SKM-1 (cell line): ENCODE data around the gene OGFOD1.
A peak's percentile ranks its signal among the peaks of the same experiment; 100 is the strongest.

ENCODE experiments used
- DNase-seq: peaks from one replicate; lab custom pipeline; 2025; ENCODE audit not compliant: unreplicated experiment; lab: John Stamatoyannopoulos, UW

Gene OGFOD1

DNA sequence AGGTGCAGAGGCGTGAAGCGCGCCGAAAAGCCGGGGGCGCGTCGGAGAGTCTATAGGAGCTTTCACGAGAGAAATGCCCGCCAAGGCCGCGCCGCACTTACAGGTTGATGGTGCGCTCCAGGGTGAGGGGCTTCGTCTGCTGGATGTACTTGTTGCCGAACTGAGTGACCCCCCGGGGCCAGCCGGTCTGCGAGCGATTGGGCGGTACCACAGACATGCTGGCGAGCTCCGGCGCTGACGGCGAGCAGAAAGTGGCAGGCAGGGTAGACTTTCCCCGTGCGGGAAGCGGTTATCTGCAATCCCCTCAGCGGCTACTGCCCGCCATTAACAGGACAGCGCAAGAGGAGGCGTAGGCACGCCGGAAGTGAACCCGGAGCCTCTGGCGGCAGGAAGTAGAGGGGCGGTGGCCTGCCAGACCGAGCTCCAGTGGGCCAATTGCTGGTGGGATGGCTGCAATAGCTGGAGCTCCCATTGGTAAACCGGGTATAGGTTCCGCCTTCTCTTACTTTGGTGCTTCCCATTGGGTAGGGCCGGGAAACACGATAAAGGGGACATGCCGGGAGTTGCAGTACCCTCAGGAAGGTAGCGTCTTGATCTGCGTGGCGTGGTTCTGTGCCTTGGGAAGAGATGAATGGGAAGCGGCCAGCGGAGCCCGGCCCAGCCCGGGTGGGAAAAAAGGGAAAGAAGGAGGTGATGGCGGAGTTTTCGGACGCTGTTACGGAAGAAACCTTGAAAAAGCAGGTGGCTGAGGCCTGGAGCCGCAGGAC is at the start of gene OGFOD1, which contains the start of gene NUDT21:
OGFOD1 (plus strand) TSS at position 569 of the 767 bp plus-strand sequence; CDS start at position 628, 59 bp downstream.
NUDT21 (minus strand) TSS at position 347 of the 767 bp plus-strand sequence; CDS start at position 217, 130 bp downstream.
- DNase-seq = peak; percentile 98

DNA sequence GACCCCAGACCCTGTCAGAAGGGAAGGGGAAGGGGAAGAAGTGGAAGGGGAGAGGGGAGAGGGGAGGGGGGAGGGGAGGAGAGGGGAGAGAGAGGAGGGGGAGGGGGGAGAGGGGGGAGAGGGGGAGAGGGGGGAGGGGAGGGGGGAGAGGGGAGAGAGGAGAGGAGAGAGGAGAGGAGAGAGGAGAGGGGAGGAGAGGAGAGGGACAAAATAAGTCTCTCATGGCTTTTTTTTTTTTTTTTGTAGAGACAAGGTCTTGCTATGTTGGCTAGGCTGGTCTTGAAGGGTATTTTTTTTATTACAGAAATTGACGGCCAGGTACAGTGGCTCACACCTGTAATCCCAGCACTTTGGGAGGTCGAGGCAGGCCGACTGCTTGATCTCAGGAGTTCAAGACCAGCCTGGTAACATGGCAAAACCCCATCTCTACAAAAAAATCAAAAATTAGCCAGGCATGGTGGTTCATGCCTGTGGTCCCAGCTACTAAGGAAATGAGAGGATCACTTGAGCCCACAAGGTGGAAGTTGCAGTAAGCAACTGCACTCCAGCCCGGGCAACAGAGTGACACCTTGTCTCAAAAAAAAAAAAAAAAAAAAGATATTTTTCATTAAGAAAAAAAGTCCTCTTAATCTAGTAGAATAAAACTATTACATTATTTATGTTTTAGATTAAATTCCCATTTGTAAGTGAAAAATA is 45.2 kb upstream of the OGFOD1 start:
- no peak for DNase-seq

DNA sequence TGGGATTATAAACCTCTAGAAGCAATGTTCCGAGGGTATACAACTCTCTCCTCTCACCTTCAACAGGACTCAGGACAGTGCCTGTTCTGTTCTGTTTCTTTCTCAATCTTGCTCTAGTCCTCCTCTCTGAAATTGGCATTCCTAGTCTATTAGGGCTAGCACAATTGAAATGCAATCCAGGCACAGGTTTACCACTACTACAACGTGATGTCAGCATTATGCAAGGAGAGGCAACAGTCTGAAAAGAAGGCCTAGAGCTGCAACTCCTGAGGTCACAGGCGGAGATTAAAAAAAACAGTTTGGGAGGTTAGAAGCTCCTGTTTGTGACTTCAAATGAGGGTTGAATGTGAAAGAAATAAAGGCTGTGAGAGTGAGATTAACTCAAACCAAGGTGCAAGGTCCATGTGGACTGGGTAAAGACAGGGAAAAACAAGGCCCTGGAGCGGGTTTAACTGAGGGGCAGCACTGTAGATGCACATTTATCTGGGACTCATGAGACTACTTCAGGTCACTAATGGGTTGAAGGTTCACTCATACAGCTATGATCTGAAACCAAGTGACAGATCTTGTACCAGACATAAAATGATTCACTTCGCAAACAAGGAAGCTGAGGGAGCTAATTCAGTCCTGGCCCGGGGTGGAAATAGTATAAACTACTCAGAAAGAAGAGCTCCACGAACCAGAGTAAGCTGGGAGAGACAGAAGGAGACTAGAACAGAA is 42.8 kb upstream of the OGFOD1 start:
- no peak for DNase-seq

DNA sequence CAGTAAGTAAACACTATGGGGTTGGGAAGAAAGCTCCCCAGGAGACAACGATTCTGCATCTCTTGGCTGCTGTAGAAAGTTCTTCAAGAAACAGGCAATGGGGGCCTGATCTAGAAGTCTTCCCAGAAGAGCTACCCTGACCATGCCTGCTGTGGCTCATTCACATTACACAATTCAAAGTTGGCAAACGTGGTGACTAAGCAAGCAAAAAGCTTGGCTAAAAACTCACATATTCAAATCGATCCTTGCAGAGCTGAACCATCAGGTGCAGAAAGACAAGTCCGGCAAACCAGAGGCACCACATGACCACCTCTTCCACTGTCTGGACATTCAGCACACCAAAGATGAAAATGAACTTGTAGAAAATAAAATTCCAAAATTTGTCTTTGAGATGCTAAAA is 42.2 kb upstream of the OGFOD1 start:
- DNase-seq = no peak

DNA sequence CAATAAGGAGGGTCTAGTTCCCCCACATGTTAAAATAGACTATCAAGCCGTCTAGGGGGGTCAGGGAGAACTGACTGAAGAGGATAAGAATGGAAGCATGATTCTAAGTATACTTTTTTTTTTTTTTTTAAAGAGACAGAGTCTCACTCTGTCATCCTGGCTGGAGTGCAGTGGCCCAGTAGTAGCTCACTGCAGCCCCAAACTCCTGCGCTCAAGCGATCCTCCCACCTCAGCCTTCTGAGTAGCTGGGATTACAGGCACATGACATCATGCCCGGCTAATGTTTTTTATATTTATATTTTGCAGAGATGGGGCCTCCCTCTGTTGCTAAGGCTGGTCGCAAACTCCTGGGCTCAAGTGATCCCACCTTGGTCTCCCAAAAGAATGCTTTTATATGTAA is 40.2 kb upstream of the OGFOD1 start:
- DNase-seq = no peak

DNA sequence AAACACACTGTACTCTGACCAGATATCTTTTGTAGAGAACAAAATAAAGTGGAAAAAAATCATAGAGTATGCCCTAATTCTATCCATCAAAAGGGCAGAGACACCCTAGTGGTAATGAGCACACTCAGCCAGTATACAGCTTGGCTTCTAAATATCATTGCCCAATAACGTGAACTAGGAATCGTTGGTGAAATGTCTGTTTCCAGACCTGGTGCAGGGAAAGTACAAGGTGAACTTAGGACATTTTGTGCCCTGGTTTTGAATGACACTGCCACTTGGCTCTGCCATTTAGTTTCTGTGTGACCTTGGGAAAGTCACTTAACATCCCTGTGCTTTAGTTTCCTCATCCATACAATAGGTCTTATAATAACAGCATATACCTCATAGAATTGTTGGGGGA is 39.7 kb upstream of the OGFOD1 start:
- DNase-seq = no peak

DNA sequence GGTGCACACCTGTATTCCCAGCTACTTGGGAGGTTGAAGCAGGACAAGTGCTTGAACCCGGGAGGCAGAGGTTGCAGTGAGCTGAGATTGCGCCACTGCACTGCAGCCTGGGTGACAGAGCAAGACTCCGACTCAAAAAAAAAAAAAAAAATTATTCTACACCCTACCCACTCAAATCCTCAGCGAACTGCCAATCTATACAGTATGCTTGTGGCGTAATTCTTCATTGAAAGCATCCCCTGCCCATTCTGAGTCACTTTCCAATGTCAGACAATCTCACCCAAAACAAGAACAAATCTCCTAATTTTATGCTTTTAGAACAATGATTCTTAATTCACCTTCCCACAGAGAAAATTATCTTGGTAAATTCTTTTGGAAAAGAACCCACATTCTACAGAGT is 38.0 kb upstream of the OGFOD1 start:
- no peak for DNase-seq

DNA sequence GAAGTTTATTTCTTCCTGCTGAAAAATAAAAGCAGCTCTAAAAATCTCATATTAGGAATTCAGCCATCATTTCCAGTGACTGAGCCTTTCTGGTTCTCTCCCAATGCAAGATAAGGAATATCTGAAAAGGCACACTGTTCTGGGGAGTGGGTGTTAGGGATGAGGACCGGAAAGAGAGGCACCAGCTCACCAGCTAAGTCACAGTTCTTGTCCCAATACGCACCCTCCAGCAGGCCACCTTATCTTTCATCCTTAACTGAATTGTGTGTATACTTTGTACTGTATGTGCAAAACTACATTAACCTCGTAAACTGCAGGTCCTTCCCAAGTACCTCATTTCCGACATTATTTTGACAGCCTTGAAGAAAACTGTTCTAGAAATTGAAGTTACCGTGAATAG is 37.0 kb upstream of the OGFOD1 start:
- no peak for DNase-seq

DNA sequence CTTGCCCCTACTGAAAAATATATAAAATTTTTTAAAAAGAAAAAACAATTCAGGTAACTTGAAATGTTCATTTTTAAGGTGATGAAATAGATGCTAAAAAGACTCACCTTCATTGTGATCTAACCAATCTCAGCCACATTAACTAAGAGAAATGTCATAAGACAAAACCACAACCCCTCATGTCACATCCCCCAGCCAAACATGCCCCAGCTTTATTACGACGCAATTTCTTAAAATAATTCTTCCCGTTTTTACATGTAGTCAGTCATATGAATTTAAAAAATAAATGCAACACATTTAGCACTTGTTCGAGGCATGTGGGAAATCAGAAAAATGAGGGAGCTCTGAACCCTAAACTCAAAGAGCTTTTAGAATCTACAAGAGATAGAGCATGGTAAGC is 35.5 kb upstream of the OGFOD1 start:
- no peak for DNase-seq

DNA sequence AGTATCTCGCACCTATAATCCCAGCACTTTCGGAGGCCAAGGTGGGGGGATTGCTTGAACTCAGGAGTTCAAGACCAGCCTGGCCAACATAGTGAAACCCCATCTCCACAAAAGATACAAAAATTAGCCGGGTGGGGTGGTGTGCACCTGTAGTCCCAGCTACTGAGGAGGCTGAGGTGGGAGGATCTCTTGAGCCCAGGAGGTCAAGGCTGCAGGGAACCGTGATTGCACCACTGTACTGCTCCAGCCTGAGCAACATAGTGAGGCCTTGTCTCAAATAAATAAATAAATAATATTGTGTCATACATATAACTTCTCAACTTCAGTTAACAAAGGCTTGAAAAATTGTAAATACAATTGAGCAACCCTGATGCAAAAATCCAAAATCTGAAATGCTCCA is 34.2 kb upstream of the OGFOD1 start:
- DNase-seq = no peak

DNA sequence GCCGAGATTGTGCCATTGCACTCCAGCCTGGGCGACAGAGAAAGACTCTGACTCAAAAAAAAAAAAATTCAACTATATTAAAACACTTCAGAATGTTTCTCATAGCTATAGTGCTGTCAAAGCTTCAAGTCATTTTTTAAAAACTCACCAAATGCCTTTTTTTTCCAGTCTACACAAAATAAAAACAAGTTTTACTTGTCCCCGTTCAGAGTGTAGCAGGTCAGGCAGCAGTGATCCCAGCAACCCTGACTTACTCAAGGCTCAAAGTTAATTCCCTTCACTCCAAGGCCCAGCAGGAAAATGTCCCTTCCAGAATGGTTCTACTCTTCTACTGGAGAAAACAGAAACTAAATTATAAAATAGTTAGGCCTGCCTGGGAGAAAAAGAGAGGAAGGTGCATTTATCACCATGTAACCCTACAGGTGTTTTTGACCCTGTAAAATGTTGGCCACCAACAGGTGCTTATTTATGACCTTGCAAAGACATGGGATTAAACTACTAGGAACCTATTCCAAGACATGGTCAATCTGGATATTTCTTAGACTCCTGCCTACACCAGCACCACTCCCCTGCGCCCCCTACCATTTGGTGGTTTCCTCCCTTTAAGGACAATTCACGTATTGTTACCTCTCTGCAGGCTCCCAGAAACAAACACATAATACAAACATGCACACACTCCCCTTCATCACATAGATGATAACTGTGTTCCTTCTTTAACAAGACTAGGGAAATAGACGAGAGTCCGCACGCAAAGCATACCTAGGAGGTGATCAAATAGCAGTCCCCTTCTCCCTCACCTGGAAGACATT is 31.4 kb upstream of the OGFOD1 start:
- DNase-seq = no peak

DNA sequence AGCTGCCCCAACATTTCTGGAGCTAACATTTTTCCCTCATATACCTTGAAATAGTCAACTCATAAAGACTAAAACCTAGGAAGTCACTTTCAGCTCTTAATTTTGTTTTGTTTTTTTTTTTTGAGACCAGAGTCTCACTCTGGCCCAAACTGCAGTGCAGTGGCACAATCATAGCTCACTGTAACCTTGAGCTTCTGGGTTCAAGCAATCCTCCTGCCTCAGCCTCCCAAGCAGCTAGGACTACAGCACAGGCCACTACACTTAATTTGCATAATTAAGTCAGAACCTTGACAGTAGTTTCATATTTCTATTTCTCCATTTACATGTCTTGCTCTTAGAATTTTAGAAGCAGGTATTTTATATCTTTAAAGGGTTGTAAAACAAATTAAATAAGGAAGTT is 30.7 kb upstream of the OGFOD1 start:
- DNase-seq = no peak

DNA sequence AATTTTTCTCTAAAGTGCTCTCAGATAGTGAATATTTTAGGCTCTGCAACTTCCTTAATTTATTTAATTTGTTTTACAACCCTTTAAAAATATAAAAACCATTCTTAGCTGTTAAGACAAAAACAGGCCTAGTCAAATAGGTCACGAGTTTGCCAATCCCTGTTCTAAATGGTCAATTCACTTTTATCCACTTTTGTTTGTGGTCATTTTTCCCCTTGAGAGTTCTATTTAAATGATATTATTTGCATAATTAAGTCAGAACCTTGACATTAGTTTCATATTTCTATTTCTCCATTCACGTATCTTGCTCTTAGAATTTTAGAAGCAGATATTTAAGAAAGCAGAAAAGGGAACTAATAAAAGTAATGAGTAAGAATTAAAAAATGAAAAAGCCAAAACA is 30.0 kb upstream of the OGFOD1 start:
- DNase-seq = no peak

DNA sequence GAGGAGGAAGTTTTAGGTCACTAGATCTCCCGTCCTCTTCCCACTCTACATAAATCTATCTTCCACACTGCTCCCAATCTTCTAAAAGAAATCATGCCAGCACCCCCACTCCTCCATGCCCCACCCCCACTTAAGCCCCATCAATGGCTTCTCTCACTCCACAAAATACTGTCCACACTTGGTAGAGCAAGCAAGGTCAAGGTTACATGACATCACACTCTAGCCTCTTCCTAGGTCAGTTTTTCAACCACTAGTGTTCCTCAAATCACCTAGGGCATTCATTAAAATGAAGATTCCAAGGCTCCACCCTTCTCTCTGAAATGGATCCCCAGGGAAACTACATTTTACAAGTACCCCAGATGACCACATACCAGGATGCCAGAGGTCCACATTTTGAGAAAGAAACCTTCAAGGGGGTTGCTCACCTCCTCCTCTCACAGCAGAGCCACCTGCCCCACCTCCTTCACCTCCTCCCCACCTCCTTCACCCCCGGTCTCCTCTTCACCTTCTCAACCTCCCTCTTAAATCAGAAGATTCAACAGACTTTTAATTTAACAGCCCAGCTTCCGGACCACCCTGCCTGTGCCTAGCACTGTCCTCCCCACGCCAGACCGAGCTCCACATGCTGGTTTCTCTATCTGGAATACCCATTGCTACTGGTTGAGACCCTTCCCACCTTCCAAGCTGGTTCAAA is 29.2 kb upstream of the OGFOD1 start:
- no peak for DNase-seq

DNA sequence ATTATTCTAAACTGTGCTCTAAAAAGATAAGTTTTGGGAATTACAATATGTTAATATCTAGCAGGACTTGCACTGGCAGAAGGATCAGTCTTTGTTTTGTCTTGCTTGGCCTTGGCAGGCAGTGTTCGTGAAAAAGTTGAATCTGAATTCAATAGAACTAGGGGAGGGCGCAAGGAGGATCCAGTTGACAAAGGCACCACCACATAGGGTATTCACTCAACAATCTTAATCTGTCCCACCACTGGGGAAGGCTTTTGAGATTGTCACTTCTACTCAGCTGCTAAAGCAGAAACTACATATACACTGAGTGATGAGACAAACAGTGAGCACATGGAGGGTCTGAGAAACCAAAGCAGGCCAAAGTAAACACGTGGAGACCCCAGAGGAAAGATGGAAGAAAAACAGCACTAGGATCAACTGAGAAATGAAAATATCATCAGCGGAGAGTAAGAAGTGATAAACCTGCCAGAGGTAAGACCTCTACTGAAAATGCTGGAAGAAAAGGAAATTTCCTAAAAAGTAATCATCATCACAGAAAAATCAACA is 28.4 kb upstream of the OGFOD1 start:
- DNase-seq = no peak

DNA sequence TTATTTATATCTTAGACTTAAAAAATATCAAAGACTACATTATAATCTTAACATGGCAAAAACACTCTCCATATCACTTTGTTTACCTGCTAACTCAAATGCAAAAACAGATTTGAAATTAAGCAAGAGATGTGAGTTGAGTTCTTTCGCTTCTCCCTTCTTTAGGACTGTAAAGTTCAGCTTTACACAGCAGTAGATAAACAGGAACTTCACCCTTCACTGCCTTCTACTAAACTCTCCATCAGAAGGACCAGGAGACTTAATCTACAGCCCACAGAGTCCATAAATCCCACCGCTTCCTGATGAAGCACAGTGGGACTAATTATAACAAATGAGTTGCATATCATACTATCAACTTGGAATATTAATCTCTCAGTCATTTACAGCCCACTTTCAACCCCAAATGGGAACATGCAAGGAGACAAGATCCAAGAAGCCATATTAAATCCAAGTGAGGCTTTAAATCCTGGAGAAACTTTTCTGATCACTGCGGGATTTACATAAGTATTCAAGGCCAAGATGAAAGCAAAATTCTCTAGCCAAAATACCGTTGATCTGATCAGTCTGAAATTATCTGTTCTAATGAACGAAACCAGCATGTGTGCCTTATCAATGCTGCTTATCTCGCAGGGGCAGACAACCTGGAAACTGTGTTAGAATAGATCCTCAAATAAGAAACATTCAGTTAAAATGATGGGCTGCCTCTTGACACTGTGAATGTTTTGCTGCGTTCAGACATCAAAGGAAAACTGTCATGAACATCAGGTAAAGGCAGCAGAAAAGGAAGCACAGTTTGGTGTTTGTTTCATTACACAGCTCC is 27.6 kb upstream of the OGFOD1 start:
- DNase-seq = peak; percentile 45

DNA sequence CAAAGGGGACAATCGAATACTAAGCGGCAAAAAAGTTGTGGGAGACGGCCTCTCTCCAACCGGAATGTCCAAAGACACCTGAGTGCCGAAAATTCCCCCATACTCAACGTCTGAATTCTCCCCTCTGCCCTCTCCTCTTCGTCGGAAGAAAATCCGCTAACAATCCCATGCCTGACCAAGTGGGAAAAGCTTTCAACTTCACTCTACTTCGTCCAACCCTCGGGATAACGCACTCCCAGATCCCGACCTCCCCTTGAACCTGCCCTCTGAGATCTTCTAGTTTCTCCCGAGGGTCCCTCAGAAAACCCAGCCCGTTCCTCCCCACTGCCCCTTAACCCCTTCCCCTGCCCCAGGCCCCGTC is 27.0 kb upstream of the OGFOD1 start:
- DNase-seq = no peak

DNA sequence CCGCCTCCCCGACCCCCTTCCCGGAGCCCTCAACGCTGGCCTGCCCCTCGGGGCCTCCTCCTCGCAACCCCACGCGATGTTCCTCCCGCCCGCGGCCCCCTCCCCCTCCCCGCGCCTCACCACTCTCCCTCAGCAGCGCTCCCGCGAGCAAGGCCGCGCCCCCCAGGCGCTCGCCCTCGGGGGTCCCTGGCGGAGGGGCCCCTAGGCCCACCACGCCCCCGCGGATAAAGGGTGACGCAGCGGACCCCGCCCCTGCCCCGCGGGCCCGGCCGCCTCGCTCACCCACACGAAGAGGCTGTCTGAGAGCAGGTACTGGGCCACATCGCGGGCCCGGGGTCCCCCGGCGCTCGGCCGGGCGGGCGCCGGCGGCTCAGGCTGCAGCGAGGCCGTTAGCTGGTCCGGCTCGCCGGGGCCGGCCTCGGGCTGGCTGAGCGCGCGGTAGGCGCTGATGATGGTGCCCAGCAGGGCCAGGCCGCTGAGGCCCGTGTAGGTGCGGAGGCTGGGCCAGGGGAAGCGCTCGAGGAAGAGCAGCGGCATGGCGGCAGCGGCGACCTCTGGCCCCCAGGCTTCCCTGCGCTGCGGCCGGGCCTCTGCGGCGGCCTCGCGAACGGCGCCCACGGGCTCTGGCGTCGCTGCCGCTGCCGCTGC is 26.4 kb upstream of the OGFOD1 start:
- DNase-seq = no peak

DNA sequence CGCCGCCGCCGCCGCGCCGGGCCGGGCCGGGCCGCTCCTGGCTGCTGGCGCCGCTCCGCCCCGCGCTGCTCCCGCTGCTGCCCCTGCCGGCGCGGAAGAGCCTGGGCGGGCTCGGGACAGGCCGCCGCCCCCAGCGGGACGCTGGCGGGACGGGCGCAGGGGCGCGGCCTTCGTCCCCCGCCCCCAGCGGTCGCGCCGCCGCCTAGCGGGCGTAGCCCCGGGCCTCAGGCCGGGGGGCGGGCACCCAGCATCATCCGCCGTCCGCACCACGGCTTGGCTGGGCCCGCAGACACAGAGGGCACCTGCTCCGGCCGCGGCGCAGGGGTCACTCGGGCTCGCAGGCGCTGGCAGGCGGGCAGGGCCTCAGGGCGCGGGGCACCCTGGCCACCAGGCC is 25.9 kb upstream of the OGFOD1 start, which contains the start of gene AMFR:
AMFR (minus strand) TSS at position 107 of the 394 bp plus-strand sequence. CDS start 218 bp downstream, outside the sequence.
- peak; percentile 28 for DNase-seq
